ENCODE results near the gene HSD17B12. TPM values are rescaled to one million over a fixed set of nuclear protein-coding genes. Genes with fewer than 3 reads are reported as not detected.

Gene HSD17B12
- total RNA-seq, 1 donor from 2014 or later = 84.7 TPM

DNA sequence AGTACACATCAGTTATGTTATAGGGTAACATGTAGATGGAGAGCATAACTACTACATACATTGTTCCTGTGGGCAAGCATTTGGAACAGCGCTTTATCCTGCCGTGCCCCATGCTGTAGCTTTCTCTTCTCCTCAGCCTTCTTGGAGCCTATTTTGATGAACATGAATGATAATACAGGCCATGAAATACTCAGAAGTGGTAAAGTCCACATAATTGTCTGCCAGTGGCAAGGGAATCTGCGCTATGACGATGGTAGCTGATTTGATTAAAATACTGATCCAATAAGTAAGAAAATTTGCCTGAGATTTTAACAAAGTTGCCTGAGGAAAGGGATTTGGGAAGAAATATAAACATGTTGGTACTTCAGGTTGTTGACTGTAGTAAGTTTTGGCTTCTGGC, 223.4 kb downstream of the HSD17B12 start:
- DNase-seq (ENCODE audit: low read depth) = no peak
- H3K27me3 ChIP-seq (ENCODE audit: control insufficient read depth, insufficient read depth, low read length) = no peaks in the 10 kb centered on the region
- TF ChIP-seq, protein P1, sequence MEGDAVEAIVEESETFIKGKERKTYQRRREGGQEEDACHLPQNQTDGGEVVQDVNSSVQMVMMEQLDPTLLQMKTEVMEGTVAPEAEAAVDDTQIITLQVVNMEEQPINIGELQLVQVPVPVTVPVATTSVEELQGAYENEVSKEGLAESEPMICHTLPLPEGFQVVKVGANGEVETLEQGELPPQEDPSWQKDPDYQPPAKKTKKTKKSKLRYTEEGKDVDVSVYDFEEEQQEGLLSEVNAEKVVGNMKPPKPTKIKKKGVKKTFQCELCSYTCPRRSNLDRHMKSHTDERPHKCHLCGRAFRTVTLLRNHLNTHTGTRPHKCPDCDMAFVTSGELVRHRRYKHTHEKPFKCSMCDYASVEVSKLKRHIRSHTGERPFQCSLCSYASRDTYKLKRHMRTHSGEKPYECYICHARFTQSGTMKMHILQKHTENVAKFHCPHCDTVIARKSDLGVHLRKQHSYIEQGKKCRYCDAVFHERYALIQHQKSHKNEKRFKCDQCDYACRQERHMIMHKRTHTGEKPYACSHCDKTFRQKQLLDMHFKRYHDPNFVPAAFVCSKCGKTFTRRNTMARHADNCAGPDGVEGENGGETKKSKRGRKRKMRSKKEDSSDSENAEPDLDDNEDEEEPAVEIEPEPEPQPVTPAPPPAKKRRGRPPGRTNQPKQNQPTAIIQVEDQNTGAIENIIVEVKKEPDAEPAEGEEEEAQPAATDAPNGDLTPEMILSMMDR (IDR thresholded peaks at IDR 0.05; ENCODE audit: insufficient read depth, low read length, poor library complexity, severe bottlenecking) = no peak

DNA sequence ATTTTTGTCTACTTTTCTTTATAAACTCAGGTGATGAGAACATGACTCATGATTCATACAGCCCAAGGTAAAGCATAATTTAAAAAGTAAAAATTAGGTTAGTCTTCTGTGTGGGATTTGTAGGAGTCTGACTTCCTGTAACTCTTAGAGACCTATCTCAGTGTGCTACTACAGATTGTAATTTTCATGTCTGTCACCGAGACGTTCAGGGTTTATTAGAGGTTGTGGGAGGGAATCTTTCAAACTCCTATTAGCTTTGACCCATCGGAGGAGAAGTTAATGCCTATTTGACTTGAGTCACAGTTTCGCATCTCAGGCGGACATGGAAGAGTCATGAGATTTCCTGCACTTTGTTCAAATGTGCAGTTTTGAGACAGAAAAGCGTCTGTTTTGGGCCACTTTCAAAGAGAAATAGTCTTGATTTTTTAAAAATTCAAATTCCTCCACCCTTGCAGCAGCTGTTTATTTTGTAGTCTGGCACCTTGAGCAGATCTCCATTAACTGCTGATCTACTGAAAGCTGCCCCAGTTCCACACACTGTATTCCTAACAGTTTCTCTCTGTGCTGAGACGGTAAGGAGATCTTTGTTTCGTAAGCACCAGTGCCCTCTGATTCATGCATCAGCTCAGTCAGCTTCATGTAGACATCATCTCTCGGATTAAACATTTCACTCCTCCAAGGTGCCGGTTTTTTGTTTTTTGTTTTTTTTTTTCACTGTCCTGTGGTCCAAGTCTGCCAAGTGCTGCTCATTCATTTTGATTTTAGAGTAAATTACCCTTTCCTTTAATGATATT, 224.4 kb downstream of the HSD17B12 start:
- Histone ChIP-seq H3K36me3 (ENCODE audit: control insufficient read depth, insufficient read depth, low read length) (no peaks in the 10 kb centered on the region), H3K27me3 (ENCODE audit: control insufficient read depth, insufficient read depth, low read length) (no peaks in the 10 kb centered on the region), H3K4me3 (ENCODE audit: low read depth, low read length) (no peak overlapping the region)
- TF ChIP-seq, protein P1 (IDR thresholded peaks at IDR 0.05; ENCODE audit: insufficient read depth, low read length, poor library complexity, severe bottlenecking) = no peak
- no peak for DNase-seq (ENCODE audit: low read depth)

More for the DNA sequence above, 223.4 kb downstream of the HSD17B12 start:
- Histone ChIP-seq H3K4me3 (ENCODE audit: low read depth, low read length) (no peak overlapping the region), H3K36me3 (ENCODE audit: control insufficient read depth, insufficient read depth, low read length) (no peaks in the 10 kb centered on the region)

GRCh38 chr11:43905813-43906241, 225.3 kb downstream of the HSD17B12 start:
- Histone ChIP-seq H3K27me3 (ENCODE audit: control insufficient read depth, insufficient read depth, low read length) (no peaks in the 10 kb centered on the region), H3K36me3 (ENCODE audit: control insufficient read depth, insufficient read depth, low read length) (no peaks in the 10 kb centered on the region), H3K4me3 (ENCODE audit: low read depth, low read length) (no peak overlapping the region)
- TF ChIP-seq, protein P1 (IDR thresholded peaks at IDR 0.05; ENCODE audit: insufficient read depth, low read length, poor library complexity, severe bottlenecking) = no peak
- DNase-seq (ENCODE audit: low read depth) = no peak

Other genes starting within 250 kb of the HSD17B12 start
- gene ALKBH3, start 200.1 kb downstream of the HSD17B12 start, total RNA-seq = 38.5 and 48.0 TPM in 2 replicates